Measurements from ENCODE around the gene TMEM120B. TPM values are rescaled to one million over a fixed set of nuclear protein-coding genes. Genes with fewer than 3 reads are reported as not detected.

Gene TMEM120B
- total and polyA plus RNA-seq, 2 of the 13 experiments (the other 11 are each of a cell fraction or from before 2014, with no cell fraction given), result 7.1 to 12.9 TPM

DNA sequence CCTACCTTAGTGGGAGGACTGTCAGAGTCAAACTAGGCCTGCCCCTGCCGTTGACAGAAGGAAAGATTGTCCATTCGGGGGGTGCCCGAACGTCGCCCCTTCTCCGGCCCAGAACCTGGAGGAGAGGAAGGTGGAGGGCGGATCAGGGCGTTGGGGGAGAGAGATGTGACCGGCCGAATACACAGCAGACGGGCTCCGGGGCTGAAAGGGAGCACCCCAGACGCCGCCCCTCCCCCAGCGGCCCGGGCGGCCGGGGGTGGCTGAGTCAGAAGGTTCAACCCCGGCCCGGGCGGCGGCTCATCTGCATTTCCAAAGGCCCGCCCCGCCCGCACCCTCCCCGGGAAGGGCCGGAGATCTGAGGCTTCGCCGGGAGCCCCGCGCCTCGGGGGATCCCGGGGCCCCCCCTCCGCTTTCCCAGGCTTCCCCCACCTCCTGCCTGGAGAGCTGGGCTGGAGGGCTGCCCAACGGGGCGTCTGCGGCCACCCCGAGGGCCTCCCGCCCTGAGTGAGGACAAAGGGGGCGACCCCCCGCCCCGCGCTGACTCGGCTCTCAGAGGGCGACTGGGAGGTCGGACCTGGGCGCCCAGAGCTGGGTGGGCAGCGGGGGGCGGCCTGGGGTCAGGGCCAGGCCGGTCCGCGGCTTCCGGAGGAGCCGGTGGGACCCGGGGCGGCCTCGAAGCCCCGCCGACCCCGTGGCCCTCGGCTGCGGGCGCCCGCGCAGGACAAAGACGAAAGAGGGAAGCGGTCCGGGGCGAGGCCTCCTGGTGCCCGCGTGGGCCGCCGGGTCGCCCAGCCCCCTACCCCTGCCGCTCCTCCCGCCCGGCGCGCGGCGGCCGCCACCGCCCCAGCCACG, 87.5 kb downstream of the TMEM120B start (continued):
- TF ChIP-seq, protein P1, sequence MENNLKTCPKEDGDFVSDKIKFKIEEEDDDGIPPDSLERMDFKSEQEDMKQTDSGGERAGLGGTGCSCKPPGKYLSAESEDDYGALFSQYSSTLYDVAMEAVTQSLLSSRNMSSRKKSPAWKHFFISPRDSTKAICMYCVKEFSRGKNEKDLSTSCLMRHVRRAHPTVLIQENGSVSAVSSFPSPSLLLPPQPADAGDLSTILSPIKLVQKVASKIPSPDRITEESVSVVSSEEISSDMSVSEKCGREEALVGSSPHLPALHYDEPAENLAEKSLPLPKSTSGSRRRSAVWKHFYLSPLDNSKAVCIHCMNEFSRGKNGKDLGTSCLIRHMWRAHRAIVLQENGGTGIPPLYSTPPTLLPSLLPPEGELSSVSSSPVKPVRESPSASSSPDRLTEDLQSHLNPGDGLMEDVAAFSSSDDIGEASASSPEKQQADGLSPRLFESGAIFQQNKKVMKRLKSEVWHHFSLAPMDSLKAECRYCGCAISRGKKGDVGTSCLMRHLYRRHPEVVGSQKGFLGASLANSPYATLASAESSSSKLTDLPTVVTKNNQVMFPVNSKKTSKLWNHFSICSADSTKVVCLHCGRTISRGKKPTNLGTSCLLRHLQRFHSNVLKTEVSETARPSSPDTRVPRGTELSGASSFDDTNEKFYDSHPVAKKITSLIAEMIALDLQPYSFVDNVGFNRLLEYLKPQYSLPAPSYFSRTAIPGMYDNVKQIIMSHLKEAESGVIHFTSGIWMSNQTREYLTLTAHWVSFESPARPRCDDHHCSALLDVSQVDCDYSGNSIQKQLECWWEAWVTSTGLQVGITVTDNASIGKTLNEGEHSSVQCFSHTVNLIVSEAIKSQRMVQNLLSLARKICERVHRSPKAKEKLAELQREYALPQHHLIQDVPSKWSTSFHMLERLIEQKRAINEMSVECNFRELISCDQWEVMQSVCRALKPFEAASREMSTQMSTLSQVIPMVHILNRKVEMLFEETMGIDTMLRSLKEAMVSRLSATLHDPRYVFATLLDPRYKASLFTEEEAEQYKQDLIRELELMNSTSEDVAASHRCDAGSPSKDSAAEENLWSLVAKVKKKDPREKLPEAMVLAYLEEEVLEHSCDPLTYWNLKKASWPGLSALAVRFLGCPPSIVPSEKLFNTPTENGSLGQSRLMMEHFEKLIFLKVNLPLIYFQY (CRISPR knock-in tag; IDR thresholded peaks at IDR 0.05; ENCODE audit: borderline replicate concordance), result no peak
- TF ChIP-seq, protein P2, sequence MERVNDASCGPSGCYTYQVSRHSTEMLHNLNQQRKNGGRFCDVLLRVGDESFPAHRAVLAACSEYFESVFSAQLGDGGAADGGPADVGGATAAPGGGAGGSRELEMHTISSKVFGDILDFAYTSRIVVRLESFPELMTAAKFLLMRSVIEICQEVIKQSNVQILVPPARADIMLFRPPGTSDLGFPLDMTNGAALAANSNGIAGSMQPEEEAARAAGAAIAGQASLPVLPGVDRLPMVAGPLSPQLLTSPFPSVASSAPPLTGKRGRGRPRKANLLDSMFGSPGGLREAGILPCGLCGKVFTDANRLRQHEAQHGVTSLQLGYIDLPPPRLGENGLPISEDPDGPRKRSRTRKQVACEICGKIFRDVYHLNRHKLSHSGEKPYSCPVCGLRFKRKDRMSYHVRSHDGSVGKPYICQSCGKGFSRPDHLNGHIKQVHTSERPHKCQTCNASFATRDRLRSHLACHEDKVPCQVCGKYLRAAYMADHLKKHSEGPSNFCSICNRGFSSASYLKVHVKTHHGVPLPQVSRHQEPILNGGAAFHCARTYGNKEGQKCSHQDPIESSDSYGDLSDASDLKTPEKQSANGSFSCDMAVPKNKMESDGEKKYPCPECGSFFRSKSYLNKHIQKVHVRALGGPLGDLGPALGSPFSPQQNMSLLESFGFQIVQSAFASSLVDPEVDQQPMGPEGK (CRISPR knock-in tag; IDR thresholded peaks at IDR 0.05), result peak; percentile 97
- TF ChIP-seq ZNF83 (CRISPR knock-in tag; IDR thresholded peaks at IDR 0.05; ENCODE audit: borderline replicate concordance) (no peak), SAP130 (CRISPR knock-in tag; IDR thresholded peaks at IDR 0.05; ENCODE audit: low read depth) (peak; percentile 76), ZC3H4 (CRISPR knock-in tag; IDR thresholded peaks at IDR 0.05; ENCODE audit: borderline replicate concordance) (no peak; the same call in none of the 2 replicates), ARHGAP35 (CRISPR knock-in tag; IDR thresholded peaks at IDR 0.05; ENCODE audit: borderline replicate concordance) (no peak), POLR2AphosphoS5 (IDR thresholded peaks at IDR 0.05; ENCODE audit: low read depth, low read length) (peak; percentile 36; the same call in 1 of the 2 replicates), HMGA1 (CRISPR knock-in tag; conservative IDR thresholded peaks at IDR 0.05) (no peak), HOXA5 (CRISPR knock-in tag; IDR thresholded peaks at IDR 0.05) (peak; percentile 86), FOXO1 (CRISPR knock-in tag; IDR thresholded peaks at IDR 0.05) (no peak), ZNF567 (CRISPR knock-in tag; IDR thresholded peaks at IDR 0.05; ENCODE audit: borderline replicate concordance) (no peak), SIX1 (CRISPR knock-in tag; IDR thresholded peaks at IDR 0.05; ENCODE audit: borderline replicate concordance) (no peak), KMT2A (CRISPR knock-in tag; IDR thresholded peaks at IDR 0.05) (no peak; the same call in 1 of the 2 replicates), GATAD1 (CRISPR knock-in tag; IDR thresholded peaks at IDR 0.05) (no peak)
- TF ChIP-seq, protein P3, sequence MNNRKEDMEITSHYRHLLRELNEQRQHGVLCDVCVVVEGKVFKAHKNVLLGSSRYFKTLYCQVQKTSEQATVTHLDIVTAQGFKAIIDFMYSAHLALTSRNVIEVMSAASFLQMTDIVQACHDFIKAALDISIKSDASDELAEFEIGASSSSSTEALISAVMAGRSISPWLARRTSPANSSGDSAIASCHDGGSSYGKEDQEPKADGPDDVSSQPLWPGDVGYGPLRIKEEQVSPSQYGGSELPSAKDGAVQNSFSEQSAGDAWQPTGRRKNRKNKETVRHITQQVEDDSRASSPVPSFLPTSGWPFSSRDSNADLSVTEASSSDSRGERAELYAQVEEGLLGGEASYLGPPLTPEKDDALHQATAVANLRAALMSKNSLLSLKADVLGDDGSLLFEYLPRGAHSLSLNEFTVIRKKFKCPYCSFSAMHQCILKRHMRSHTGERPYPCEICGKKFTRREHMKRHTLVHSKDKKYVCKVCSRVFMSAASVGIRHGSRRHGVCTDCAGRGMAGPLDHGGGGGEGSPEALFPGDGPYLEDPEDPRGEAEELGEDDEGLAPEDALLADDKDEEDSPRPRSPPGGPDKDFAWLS (CRISPR knock-in tag; IDR thresholded peaks at IDR 0.05; ENCODE audit: borderline replicate concordance), result no peak; the same call in 1 of the 2 replicates
- TF ChIP-seq, protein P4, sequence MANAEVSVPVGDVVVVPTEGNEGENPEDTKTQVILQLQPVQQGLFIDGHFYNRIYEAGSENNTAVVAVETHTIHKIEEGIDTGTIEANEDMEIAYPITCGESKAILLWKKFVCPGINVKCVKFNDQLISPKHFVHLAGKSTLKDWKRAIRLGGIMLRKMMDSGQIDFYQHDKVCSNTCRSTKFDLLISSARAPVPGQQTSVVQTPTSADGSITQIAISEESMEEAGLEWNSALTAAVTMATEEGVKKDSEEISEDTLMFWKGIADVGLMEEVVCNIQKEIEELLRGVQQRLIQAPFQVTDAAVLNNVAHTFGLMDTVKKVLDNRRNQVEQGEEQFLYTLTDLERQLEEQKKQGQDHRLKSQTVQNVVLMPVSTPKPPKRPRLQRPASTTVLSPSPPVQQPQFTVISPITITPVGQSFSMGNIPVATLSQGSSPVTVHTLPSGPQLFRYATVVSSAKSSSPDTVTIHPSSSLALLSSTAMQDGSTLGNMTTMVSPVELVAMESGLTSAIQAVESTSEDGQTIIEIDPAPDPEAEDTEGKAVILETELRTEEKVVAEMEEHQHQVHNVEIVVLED (CRISPR knock-in tag; IDR thresholded peaks at IDR 0.05; ENCODE audit: borderline replicate concordance), result 0 out of 2 replicates have a peak, but pooled peaks have one; percentile 23
- TF ChIP-seq, protein P5, sequence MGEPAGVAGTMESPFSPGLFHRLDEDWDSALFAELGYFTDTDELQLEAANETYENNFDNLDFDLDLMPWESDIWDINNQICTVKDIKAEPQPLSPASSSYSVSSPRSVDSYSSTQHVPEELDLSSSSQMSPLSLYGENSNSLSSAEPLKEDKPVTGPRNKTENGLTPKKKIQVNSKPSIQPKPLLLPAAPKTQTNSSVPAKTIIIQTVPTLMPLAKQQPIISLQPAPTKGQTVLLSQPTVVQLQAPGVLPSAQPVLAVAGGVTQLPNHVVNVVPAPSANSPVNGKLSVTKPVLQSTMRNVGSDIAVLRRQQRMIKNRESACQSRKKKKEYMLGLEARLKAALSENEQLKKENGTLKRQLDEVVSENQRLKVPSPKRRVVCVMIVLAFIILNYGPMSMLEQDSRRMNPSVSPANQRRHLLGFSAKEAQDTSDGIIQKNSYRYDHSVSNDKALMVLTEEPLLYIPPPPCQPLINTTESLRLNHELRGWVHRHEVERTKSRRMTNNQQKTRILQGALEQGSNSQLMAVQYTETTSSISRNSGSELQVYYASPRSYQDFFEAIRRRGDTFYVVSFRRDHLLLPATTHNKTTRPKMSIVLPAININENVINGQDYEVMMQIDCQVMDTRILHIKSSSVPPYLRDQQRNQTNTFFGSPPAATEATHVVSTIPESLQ (CRISPR knock-in tag; conservative IDR thresholded peaks at IDR 0.05), result no peak
